HCT116 (cell line): ENCODE measurements around the gene RAP1GAP2. TPM values are rescaled to one million over a fixed set of nuclear protein-coding genes. Genes with fewer than 3 reads are reported as not detected.

ENCODE experiments used
- ATAC-seq: fragments of 200-7000 bp; cut with Tn5 transposase; 2 replicates; pipeline ENCODE4 v1.9.1; 2020; ENCODE audit warnings: mild to moderate bottlenecking, moderate library complexity
- BruUV-seq: library from RNA; stranded (reverse); fragments of 400-500 nt; replicated peaks from 2 replicates; lab custom pipeline; 2021; lab: Mats Ljungman, UMichigan
- CTCF ChIA-PET: fragments of 300-600 bp; sonication (Branson Sonifier 250); formaldehyde crosslinking; loops from one replicate; lab custom pipeline; 2021; ENCODE audit warnings: antibody characterized with exemption; lab: Charles Lee
- POLR2A ChIA-PET: fragments of 300-600, 350-600 bp; sonication (Branson Sonifier 250); formaldehyde crosslinking; loops from one replicate; lab custom pipeline; 2021; ENCODE audit warnings: antibody characterized with exemption; lab: Charles Lee
- RAD21 ChIA-PET, 2 experiments: fragments of 300-600 bp; sonication (Branson Sonifier 250); formaldehyde crosslinking; loops; one replicate each; lab custom pipeline; 2023; ENCODE audit warnings: low total read pairs in 2 of 2; ENCODE audit not compliant: uncharacterized antibody in 2 of 2, unreplicated experiment in 2 of 2, low non-redundant PET in 1 of 2; lab: Charles Lee
- DNase-seq: peaks from one replicate; pipeline ENCODE4 v3.0.0-alpha.2; 2010; ENCODE audit warnings: low read depth, low spot score
- H2AFZ ChIP-seq: fragments of 200-600 bp; shearing (Covaris generic), sonication (generic); 2 replicates; pipeline ENCODE4 v1.6.1; 2017; ENCODE audit warnings: low read depth, mixed run types, mixed read lengths, antibody characterized with exemption, low read length; ENCODE audit not compliant: poor library complexity, severe bottlenecking
- H3K27ac ChIP-seq: 2 replicates; pipeline ENCODE4 v1.5.1; 2012; ENCODE audit warnings: low read depth, low read length
- H3K27me3 ChIP-seq: fragments of 200-600 bp; sonication (generic); 2 replicates; pipeline ENCODE4 v1.6.1; 2016; ENCODE audit warnings: mixed run types, low read length, mixed read lengths; ENCODE audit not compliant: insufficient read depth
- H3K36me3 ChIP-seq, 2 experiments: fragments of 200-500 bp in 1 of 2; fragments of 200-600 bp in 1 of 2; sonication (Bioruptor generic) in 1 of 2; sonication (generic) in 1 of 2; 2 replicates each; pipeline versions ENCODE4 v1.5.1 to v1.6.1; 2014 to 2016; ENCODE audit warnings: low read length in 2 of 2, inconsistent platforms in 1 of 2, mixed read lengths in 1 of 2, mixed run types in 1 of 2; ENCODE audit not compliant: insufficient read depth in 2 of 2, control insufficient read depth in 1 of 2
- H3K4me1 ChIP-seq, 2 experiments: fragments of 200-600 bp in 1 of 2; sonication (generic) in 1 of 2; 2 replicates each; pipeline versions ENCODE4 v1.5.1 to v1.6.1; 2012 to 2017; ENCODE audit warnings: low read length in 2 of 2, inconsistent platforms in 1 of 2, mild to moderate bottlenecking in 1 of 2, mixed read lengths in 1 of 2, mixed run types in 1 of 2, moderate library complexity in 1 of 2; ENCODE audit not compliant: insufficient read depth in 2 of 2, control insufficient read depth in 1 of 2
- H3K4me2 ChIP-seq: fragments of 200-600 bp; sonication (generic); 2 replicates; pipeline ENCODE4 v1.6.1; 2017; ENCODE audit warnings: mixed run types, low read length, mixed read lengths
- H3K4me3 ChIP-seq, 2 experiments: fragments of 200-600 bp in 1 of 2; sonication (generic) in 1 of 2; replicated peaks in 1 of 2; 2 replicates each; pipeline ENCODE4 v1.5.1; 2011 to 2016; ENCODE audit warnings: low read length in 2 of 2, control low read depth in 1 of 2, low read depth in 1 of 2, mild to moderate bottlenecking in 1 of 2, mixed read lengths in 1 of 2, mixed run types in 1 of 2
- H3K79me2 ChIP-seq: fragments of 200-600 bp; sonication (generic); 2 replicates; pipeline ENCODE4 v1.6.1; 2017; ENCODE audit warnings: mild to moderate bottlenecking, mixed run types, low read length, moderate library complexity, mixed read lengths; ENCODE audit not compliant: insufficient read depth
- H3K9ac ChIP-seq: fragments of 200-600 bp; sonication (generic); 2 replicates; pipeline ENCODE4 v1.6.1; 2016; ENCODE audit warnings: low read length, mixed read lengths
- H3K9me2 ChIP-seq: fragments of 200-600 bp; sonication (generic), shearing (Covaris generic); 2 replicates; pipeline ENCODE4 v1.6.1; 2017; ENCODE audit warnings: mixed run types, mild to moderate bottlenecking, moderate library complexity; ENCODE audit not compliant: insufficient read depth
- H3K9me3 ChIP-seq, 2 experiments: fragments of 200-500 bp in 1 of 2; fragments of 200-600 bp in 1 of 2; sonication (Bioruptor generic) in 1 of 2; sonication (generic) in 1 of 2; 2 replicates each; pipeline ENCODE4 v1.6.1; 2014 to 2017; ENCODE audit warnings: low read length in 2 of 2, mixed read lengths in 2 of 2, inconsistent platforms in 1 of 2, low read depth in 1 of 2, mild to moderate bottlenecking in 1 of 2, mixed run types in 1 of 2, moderate library complexity in 1 of 2; ENCODE audit not compliant: control insufficient read depth in 1 of 2, insufficient read depth in 1 of 2
- H4K20me1 ChIP-seq: fragments of 200-600 bp; sonication (generic), shearing (Covaris generic); 2 replicates; pipeline ENCODE4 v1.6.1; 2017; ENCODE audit warnings: mixed run types, mild to moderate bottlenecking, moderate library complexity; ENCODE audit not compliant: insufficient read depth
- CBX3 ChIP-seq: IDR thresholded peaks from 2 replicates; pipeline ENCODE4 v1.6.1; 2012; ENCODE audit warnings: low read depth
- EZH2 ChIP-seq: fragments of 200-600 bp; sonication (generic); IDR thresholded peaks from 2 replicates; pipeline ENCODE4 v1.6.1; 2017; ENCODE audit warnings: antibody characterized with exemption, mixed run types
- MAX ChIP-seq: IDR thresholded peaks from 2 replicates; pipeline ENCODE4 v1.6.1; 2012
- POLR2AphosphoS5 ChIP-seq: IDR thresholded peaks from 2 replicates; pipeline ENCODE4 v1.6.1; 2011; ENCODE audit warnings: mild to moderate bottlenecking, low read depth, low read length, moderate library complexity
- TCF7L2 ChIP-seq: IDR thresholded peaks from 2 replicates; pipeline ENCODE4 v1.7.0; 2011; ENCODE audit warnings: borderline replicate concordance, inconsistent platforms; ENCODE audit not compliant: insufficient read depth, insufficient read length; ENCODE audit errors: extremely low read depth
- ZFX ChIP-seq: fragments of 450-650 bp; IDR thresholded peaks from 2 replicates; pipeline ENCODE4 v1.6.1; 2017
- intact Hi-C: fragments of 100-400 bp; cut with micrococcal nuclease; formaldehyde crosslinking; loops from 2 replicates; pipeline ENCODE4 v1.10.0; 2022
- total RNA-seq: library from RNA; stranded (reverse); gene quantifications from one replicate; pipeline ENCODE4 v1.2.1, GENCODE V29; 2021; ENCODE audit not compliant: unreplicated experiment
- TF ChIP-seq, protein P1 (sequence below): IDR thresholded peaks from 2 replicates; pipeline ENCODE4 v1.6.1; 2012; ENCODE audit warnings: low read depth

The RAP1GAP2 gene
- total RNA-seq, 1 experiment from 2014 or later, result 54.6 TPM

- Histone ChIP-seq H3K4me3 (no peak overlapping the region), H3K4me1 (no peaks in the 10 kb centered on the region), H3K4me2 (no peak overlapping the region), H4K20me1 (no peaks in the 10 kb centered on the region), H2AFZ (no peak overlapping the region), H3K9me2 (no peaks in the 10 kb centered on the region), H3K27ac (no peak overlapping the region), H3K36me3 (peaks cover 28 to 31% of the 10 kb centered on the region in 2 experiments), H3K9ac (no peak overlapping the region), H3K27me3 (no peaks in the 10 kb centered on the region), H3K9me3 (no peaks in the 10 kb centered on the region), H3K79me2 (peaks cover 5% of the 10 kb centered on the region; the same call in 1 of the 2 replicates)
- ChIA-PET CTCF (no interaction called here), RAD21 (no interaction called here), POLR2A (no interaction called here)
- no TSS peak for BruUV-seq
- DNase-seq, result no peak
- intact Hi-C loops, result no loop called here
- no peak for ATAC-seq
- TF ChIP-seq CBX3 (no peak), EZH2 (no peak), TCF7L2 (no peak), ZFX (no peak), POLR2AphosphoS5 (no peak), MAX (no peak)
- TF ChIP-seq, protein P1, sequence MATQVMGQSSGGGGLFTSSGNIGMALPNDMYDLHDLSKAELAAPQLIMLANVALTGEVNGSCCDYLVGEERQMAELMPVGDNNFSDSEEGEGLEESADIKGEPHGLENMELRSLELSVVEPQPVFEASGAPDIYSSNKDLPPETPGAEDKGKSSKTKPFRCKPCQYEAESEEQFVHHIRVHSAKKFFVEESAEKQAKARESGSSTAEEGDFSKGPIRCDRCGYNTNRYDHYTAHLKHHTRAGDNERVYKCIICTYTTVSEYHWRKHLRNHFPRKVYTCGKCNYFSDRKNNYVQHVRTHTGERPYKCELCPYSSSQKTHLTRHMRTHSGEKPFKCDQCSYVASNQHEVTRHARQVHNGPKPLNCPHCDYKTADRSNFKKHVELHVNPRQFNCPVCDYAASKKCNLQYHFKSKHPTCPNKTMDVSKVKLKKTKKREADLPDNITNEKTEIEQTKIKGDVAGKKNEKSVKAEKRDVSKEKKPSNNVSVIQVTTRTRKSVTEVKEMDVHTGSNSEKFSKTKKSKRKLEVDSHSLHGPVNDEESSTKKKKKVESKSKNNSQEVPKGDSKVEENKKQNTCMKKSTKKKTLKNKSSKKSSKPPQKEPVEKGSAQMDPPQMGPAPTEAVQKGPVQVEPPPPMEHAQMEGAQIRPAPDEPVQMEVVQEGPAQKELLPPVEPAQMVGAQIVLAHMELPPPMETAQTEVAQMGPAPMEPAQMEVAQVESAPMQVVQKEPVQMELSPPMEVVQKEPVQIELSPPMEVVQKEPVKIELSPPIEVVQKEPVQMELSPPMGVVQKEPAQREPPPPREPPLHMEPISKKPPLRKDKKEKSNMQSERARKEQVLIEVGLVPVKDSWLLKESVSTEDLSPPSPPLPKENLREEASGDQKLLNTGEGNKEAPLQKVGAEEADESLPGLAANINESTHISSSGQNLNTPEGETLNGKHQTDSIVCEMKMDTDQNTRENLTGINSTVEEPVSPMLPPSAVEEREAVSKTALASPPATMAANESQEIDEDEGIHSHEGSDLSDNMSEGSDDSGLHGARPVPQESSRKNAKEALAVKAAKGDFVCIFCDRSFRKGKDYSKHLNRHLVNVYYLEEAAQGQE, result no peak
These were observed 199.9 kb downstream of the RAP1GAP2 start for GRCh38 chr17:2995886-2996809.
